Fibroblast of mammary gland (primary cell): ENCODE data around the gene BMP8B.
A peak's percentile ranks its signal among the peaks of the same experiment; 100 is the strongest.
"Not testable (repeated sequence)": the region's sequence is repeated elsewhere in the genome, so short reads cannot be mapped to it uniquely, and the experiment has no call there.

Source experiments
- DNase-seq: peaks from one replicate; pipeline ENCODE4 v3.0.0-alpha.2; 2010; ENCODE audit warnings: low read depth
- H3K4me3 ChIP-seq: 2 replicates; pipeline ENCODE4 v1.5.1; 2011; ENCODE audit warnings: low read depth, mild to moderate bottlenecking, low read length, moderate library complexity; ENCODE audit not compliant: control insufficient read depth
- CTCF ChIP-seq: conservative IDR thresholded peaks from 2 replicates; pipeline ENCODE4 v1.5.1; 2011; ENCODE audit warnings: low read depth, low read length, inconsistent platforms; ENCODE audit not compliant: control insufficient read depth, insufficient read depth

Gene BMP8B

DNA sequence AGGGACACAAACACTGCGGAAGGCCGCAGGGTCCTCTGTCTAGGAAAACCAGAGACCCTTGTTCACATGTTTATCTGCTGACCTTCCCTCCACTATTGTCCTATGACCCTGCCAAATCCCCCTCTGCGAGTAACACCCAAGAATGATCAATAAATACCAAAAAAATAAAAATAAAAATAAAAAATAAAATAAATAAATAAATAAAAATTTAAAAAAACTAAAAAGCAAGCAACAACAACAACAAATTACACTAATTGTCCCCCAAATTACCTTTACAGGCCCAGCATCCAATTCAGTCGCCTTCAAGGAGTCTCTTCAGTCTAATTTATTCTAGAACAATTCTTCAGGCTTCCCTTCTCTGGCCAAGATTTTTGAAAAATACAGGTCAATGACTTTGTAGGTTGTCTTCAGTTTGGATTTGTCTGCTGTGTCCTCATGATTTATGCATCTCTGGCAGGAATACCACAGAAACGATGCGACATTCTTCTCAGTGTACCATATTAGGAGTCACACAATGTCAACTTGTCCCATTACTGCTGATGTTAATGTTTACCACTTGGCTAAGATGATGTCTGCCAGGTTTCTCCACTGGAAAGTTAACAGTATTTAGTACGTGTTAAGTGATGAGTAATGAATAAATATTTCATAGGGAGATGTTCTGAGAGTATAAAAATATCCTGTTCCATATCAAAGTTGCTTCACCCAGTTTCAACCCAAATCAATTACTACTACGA is 20.3 kb upstream of the BMP8B start:
- TF ChIP-seq CTCF: no peak
- DNase-seq: no peak
- H3K4me3 ChIP-seq: no peak overlapping the region

DNA sequence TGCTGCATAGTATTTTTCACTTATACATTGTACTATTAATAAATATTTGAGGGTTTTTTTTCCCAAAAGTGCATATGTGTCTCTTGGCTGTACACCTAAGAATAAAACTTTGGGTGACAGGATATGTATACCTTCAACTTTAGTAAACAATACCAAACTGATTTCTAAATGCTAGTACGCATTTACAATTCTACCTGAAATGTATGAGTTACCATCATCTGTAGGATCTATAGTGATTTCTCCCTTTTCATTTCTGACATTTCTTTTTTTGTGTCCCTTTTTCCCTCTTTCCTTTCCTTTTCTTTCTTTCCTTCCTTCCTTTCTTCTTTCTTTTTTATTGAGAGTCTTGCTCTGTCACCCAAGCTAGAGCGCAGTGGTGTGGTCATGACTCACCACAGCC is 16.7 kb upstream of the BMP8B start:
- TF ChIP-seq CTCF: no peak
- no peak overlapping the region for H3K4me3 ChIP-seq
- DNase-seq: no peak

- no peak for DNase-seq
- H3K4me3 ChIP-seq: no peak overlapping the region
- no peak for TF ChIP-seq CTCF
These were observed 14.0 kb upstream of the BMP8B start for GRCh38 chr1:39802496-39803260.

DNA sequence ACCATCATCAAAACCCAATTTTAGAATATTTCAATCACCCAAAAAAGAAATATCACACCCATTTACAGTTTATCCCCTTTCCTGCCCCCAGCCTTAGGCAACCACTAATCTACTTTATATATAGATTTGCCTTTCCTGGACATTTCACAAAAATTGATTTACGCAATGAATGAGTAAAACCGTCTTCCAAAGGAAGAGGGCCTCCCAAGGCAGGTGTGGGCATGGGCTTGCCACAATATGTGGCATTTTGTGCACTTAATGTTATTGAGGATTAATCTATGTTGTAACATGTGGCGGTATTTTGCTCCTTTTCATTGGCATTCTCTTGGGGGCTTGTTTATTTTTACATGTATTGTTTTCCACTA is 11.8 kb upstream of the BMP8B start:
- no peak overlapping the region for H3K4me3 ChIP-seq
- no peak for TF ChIP-seq CTCF
- no peak for DNase-seq

GRCh38 chr1:39799770-39800470 is 11.3 kb upstream of the BMP8B start:
- peak; percentile 73 for TF ChIP-seq CTCF
- H3K4me3 ChIP-seq: no peak overlapping the region

DNA sequence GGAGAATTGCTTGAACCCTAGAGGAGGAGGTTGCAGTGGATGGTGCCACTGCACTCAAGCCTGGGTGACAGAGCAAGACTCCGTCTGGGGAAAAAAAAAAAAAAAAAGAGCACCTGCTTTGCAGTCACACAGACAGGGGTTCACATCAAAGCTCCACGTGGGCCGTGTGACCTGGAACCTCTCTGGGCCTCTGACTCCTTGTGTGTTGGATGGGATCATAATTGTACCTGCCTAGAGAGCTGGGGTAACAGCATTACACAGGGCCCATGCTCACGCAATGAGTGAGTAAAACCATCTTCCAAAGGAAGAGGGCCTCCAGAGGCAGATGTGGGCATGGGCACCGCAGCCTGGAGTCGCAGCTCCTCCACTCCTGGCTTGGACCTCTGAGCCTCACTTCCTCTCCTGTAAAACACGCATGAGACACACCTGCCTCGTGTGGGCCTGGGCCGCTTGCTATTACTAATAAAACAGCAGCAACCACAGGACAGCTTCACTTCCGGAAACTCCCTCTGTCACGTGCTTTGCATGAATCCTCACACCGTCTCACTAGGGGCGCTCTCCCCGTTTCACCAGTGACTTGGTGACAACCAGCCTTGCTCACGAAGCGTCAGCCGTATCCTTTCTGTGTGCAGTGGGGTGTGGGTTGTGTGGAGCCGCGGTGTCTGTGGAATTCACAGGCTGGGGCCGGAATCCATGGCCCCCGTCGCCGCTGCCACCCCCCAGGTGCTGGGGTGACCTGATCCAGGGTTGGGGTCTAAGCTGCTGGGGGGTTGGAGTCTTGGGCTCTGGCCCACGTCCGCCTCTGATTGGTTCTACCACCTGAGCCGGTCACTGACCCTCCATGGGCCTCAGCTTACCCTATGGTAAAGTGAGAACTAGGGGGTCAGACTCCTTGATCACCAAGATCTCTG is 10.4 kb upstream of the BMP8B start:
- TF ChIP-seq CTCF: peak; percentile 23
- not testable (repeated sequence) for H3K4me3 ChIP-seq
- DNase-seq: peak; percentile 57

More at GRCh38 chr1:39799770-39800470, 11.3 kb upstream of the BMP8B start:
- peak; percentile 82 for DNase-seq
